GM12801 (cell line): Measurements from ENCODE around the gene TRIL.

Experiments used
- CTCF ChIP-seq: IDR thresholded peaks from one replicate; pipeline ENCODE4 v1.5.1; 2011; ENCODE audit warnings: control low read depth; ENCODE audit not compliant: insufficient read length; ENCODE audit errors: extremely low read depth

Gene TRIL

GRCh38 chr7:28988810-28989209 lies 30.7 kb upstream of the TRIL start:
- no peak for TF ChIP-seq CTCF

GRCh38 chr7:28988091-28988490 lies 30.0 kb upstream of the TRIL start:
- TF ChIP-seq CTCF = no peak

- TF ChIP-seq CTCF = no peak
Observed at GRCh38 chr7:28986765-28987110, 28.6 kb upstream of the TRIL start.

GRCh38 chr7:28986028-28986764 lies 28.1 kb upstream of the TRIL start:
- TF ChIP-seq CTCF = no peak

- no peak for TF ChIP-seq CTCF
Observed at GRCh38 chr7:28984631-28985030, 26.5 kb upstream of the TRIL start.

- no peak for TF ChIP-seq CTCF
Observed at GRCh38 chr7:28984217-28984616, 26.1 kb upstream of the TRIL start.

- TF ChIP-seq CTCF = no peak
Observed at GRCh38 chr7:28983396-28984190, 25.5 kb upstream of the TRIL start.
